Esophagus muscularis mucosa (tissue), 4 donors: Measurements from ENCODE around the gene MVB12B. TPM values are rescaled to one million over a fixed set of nuclear protein-coding genes. Genes with fewer than 3 reads are reported as not detected.

Experiments used
- DNase-seq: peaks from one replicate; pipeline ENCODE4 v3.0.0-alpha.2; 2017; ENCODE audit errors: extremely low spot score
- H3K27ac ChIP-seq, 4 donors: fragments of 200-600 bp; sonication (generic); replicated peaks in 1 of 4; 1 replicate in 3 of 4; 2 replicates in 1 of 4; pipeline ENCODE4 v1.5.1; 2016 to 2019; ENCODE audit warnings: mild to moderate bottlenecking in 1 of 4
- H3K27me3 ChIP-seq, 4 donors: fragments of 200-600 bp; sonication (generic); one replicate each; pipeline versions ENCODE4 v1.5.1 to v1.6.0; 2016 to 2019
- H3K36me3 ChIP-seq, 4 donors: fragments of 200-600 bp; sonication (generic); one replicate each; pipeline ENCODE4 v1.5.1; 2016 to 2019
- H3K4me1 ChIP-seq, 4 donors: fragments of 200-600 bp; sonication (generic); one replicate each; pipeline ENCODE4 v1.5.1; 2016 to 2019
- H3K4me3 ChIP-seq, 4 donors: fragments of 200-600 bp; sonication (generic); 1 replicate in 2 of 4; 2 replicates in 2 of 4; pipeline ENCODE4 v1.5.1; 2016 to 2019; ENCODE audit warnings: mild to moderate bottlenecking in 4 of 4, moderate library complexity in 1 of 4
- H3K9me3 ChIP-seq, 4 donors: fragments of 200-600 bp; sonication (generic); 1 replicate in 3 of 4; 2 replicates in 1 of 4; pipeline ENCODE4 v1.5.1; 2016 to 2019
- CTCF ChIP-seq, 3 experiments: fragments of 200-600 bp in 2 of 3; fragments of 450-650 bp in 1 of 3; sonication (generic) in 2 of 3; IDR thresholded peaks; one replicate each; pipeline ENCODE4 v1.5.1; 2017 to 2019; ENCODE audit warnings: antibody characterized with exemption in 3 of 3, mild to moderate bottlenecking in 2 of 3, moderate library complexity in 1 of 3
- EP300 ChIP-seq: sonication (generic); formaldehyde crosslinking; IDR thresholded peaks from one replicate; pipeline ENCODE4 v1.6.1; 2017; ENCODE audit warnings: antibody characterized with exemption
- POLR2A ChIP-seq: fragments of 450-650 bp; IDR thresholded peaks from one replicate; pipeline ENCODE4 v1.6.1; 2017; ENCODE audit warnings: antibody characterized with exemption, moderate library complexity, mild to moderate bottlenecking, low read depth
- POLR2AphosphoS5 ChIP-seq, 2 donors: sonication (generic); formaldehyde crosslinking; IDR thresholded peaks; one replicate each; pipeline ENCODE4 v1.6.1; 2017; ENCODE audit warnings: antibody characterized with exemption in 2 of 2
- WGBS: methylation state at CpG from one replicate; pipeline ENCODE4 v1.1.5; 2018; 5-methylcytosine and 5-hydroxymethylcytosine counted together
- intact Hi-C: fragments of 100-400 bp; cut with DNase I; formaldehyde crosslinking; loops from one replicate; pipeline ENCODE4 v1.15.1; 2023
- total RNA-seq, 4 donors: library from RNA; depleted of rRNA; stranded (reverse); fragments of >200 nt; gene quantifications; one replicate each; pipeline versions ENCODE4 v1.1.0 to v1.2.1, GENCODE V29; 2016

Gene MVB12B
- total RNA-seq, 4 donors from 2014 or later, result 14.1 to 25.0 (median 18.4) TPM

- no peak for TF ChIP-seq POLR2AphosphoS5 (IDR thresholded peaks at IDR 0.05)
- TF ChIP-seq POLR2A, result no peak
- TF ChIP-seq EP300, result no peak
- TF ChIP-seq CTCF (IDR thresholded peaks at IDR 0.05), result no peak
- 97% methylated on average over 6 of the region's 6 CpGs for WGBS
- Histone ChIP-seq H3K9me3 (no peaks in the 10 kb centered on the region), H3K36me3 (peaks cover 0 to 20% (median 11%) of the 10 kb centered on the region in 4 donors), H3K27ac (no peak overlapping the region), H3K4me3 (no peak overlapping the region), H3K27me3 (no peaks in the 10 kb centered on the region), H3K4me1 (peaks cover 0 to 6% (median 3%) of the 10 kb centered on the region in 4 donors)
- no peak for DNase-seq
- intact Hi-C loops, result no loop called here
Observed at GRCh38 chr9:126465977-126466376, 139.3 kb downstream of the MVB12B start.

- WGBS, result 90% methylated on average over 14 of the region's 14 CpGs
- intact Hi-C loops, result no loop called here
- Histone ChIP-seq H3K27me3 (no peaks in the 10 kb centered on the region), H3K27ac (no peak overlapping the region), H3K4me3 (no peak overlapping the region), H3K36me3 (peaks cover 0 to 20% (median 11%) of the 10 kb centered on the region in 4 donors), H3K4me1 (peaks cover 0 to 6% (median 3%) of the 10 kb centered on the region in 4 donors), H3K9me3 (no peaks in the 10 kb centered on the region)
- no peak for TF ChIP-seq POLR2A
- no peak for TF ChIP-seq EP300
- no peak for TF ChIP-seq POLR2AphosphoS5 (IDR thresholded peaks at IDR 0.05)
- TF ChIP-seq CTCF (IDR thresholded peaks at IDR 0.05), result no peak
- DNase-seq, result no peak
Observed at GRCh38 chr9:126468141-126468825, 141.7 kb downstream of the MVB12B start.

- no peak for DNase-seq
- 76% methylated on average over 12 of the region's 12 CpGs for WGBS
- intact Hi-C loops, result no loop called here
- Histone ChIP-seq H3K27ac (no peak overlapping the region), H3K36me3 (peaks cover 0 to 20% (median 11%) of the 10 kb centered on the region in 4 donors), H3K4me1 (peaks cover 0 to 14% (median 9%) of the 10 kb centered on the region in 4 donors), H3K27me3 (no peaks in the 10 kb centered on the region), H3K9me3 (no peaks in the 10 kb centered on the region), H3K4me3 (no peak overlapping the region)
- TF ChIP-seq EP300, result no peak
Observed at GRCh38 chr9:126470241-126470993, 143.8 kb downstream of the MVB12B start.

- no peak for TF ChIP-seq CTCF (IDR thresholded peaks at IDR 0.05)
- TF ChIP-seq EP300, result no peak
- no peak for TF ChIP-seq POLR2AphosphoS5 (IDR thresholded peaks at IDR 0.05)
- TF ChIP-seq POLR2A, result no peak
- no peaks in the 10 kb centered on the region for H3K27me3 ChIP-seq
- no peaks in the 10 kb centered on the region for H3K9me3 ChIP-seq
- peaks cover 0 to 14% (median 9%) of the 10 kb centered on the region in 4 donors for H3K4me1 ChIP-seq
- 83% methylated on average over 17 of the region's 17 CpGs for WGBS
- peak; percentile 93 for DNase-seq
- no peak overlapping the region for H3K4me3 ChIP-seq
- peak overlapping the region in 1 of 4 donors; percentile 41 for H3K27ac ChIP-seq
- peaks cover 0 to 25% (median 11%) of the 10 kb centered on the region in 4 donors for H3K36me3 ChIP-seq
- intact Hi-C loops, result no loop called here
Observed at GRCh38 chr9:126471084-126471624, 144.5 kb downstream of the MVB12B start.
